GM18505 (cell line): ENCODE measurements around the gene NUP35.
"Not testable (repeated sequence)": the region's sequence is repeated elsewhere in the genome, so short reads cannot be mapped to it uniquely, and the experiment has no call there.

Source experiments
- ATAC-seq: cut with Tn5 transposase; IDR thresholded peaks from one replicate; pipeline ENCODE4 v1.9.1; 2021; ENCODE audit not compliant: unreplicated experiment
- POLR2A ChIP-seq: IDR thresholded peaks from 4 replicates; pipeline ENCODE4 v1.6.1; 2011; ENCODE audit warnings: borderline replicate concordance; ENCODE audit not compliant: insufficient read depth, insufficient read length; ENCODE audit errors: extremely low read depth

The NUP35 gene

DNA sequence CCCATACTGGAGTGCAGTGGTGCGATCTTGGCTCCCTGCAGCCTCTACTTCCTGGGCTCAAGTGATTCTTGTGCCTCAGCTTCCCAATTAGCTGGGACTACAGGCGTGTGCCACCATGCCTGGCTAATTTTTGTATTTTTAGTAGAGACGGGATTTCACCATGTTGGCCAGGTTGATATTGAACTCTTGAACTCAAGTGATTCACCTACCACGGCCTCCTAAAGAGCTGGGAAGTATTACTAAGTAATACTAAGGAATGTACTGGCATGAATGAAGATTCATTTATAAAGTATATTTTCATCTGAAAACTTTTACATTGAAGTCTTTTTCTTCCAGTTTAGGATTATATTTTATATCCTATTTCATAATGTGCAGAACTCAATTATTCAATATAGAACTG, 38.1 kb downstream of the NUP35 start:
- ATAC-seq, result no peak
- TF ChIP-seq POLR2A, result no peak

DNA sequence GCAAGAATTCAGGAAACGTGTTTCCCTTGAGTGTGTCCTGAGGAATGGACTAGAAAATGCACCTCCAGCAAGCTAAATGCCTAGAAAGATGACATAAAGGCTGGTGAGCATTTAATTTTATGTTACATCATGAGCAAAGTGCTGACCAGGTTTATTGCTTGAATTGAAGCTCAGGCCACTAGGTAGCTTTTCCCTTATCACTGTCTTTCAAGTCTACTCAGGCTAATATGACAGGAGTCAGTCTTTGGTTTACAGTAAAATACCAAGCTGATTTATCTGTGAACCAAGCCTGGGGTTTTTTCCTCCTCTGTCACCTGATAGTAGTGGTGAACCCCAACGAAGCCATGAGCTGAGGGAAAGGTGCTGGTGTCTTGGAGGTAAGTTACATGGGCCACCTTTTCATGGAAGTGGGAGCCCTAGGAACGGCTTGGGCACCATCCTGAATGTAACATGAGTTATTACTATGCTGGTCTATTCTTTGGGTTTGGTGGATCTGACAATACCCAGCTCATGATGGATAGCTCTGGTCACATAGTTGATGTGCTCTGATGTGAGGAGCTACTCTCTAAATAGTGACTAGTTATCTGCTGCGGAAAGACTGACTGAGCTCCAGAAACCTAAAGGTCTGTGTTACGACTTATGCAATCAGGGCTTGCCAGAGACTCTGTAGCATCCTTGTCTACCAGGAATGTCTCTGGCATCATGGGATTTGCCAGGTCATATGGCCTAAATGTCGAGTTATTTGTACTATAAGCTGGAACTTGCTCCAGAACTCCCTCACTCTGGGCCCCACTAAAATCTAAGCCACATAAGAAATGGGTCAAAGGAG, 39.8 kb downstream of the NUP35 start:
- TF ChIP-seq POLR2A, result no peak
- ATAC-seq, result no peak

DNA sequence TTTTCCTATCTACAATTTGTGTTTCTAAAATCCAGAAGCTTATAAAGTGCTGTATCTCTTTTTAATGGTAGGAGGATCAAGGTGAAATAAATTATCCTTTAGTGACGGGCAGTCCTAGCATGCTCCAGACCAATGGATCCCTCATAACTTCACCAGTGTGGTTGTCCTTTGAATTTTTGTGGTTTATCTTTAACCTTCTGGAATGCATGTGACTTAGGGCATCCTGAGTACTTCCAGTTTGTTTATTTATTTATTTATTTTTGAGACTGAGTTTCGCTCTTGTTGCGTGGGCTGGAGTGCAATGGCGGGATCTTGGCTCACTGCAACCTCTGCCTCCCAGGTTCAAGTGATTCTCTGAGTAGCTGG, 40.4 kb downstream of the NUP35 start:
- no peak for ATAC-seq
- TF ChIP-seq POLR2A, result no peak

DNA sequence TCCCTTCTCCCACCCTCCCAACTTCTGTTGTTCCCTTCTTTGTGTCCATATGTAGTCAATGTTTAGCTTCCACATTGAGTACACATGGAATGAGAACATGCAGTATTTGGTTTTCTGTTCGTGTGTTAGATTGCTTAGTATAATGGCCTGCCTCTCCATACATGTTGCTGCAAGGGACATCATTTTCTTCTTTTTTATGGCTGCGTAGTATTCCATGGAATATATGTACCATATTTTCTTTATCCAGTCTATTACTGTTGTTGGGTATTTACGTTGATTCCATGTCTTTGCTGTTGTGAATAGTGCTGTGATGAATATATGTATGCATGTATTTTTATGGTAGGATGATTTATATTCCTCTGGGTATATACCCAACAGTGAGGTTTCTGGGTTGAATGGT, 42.0 kb downstream of the NUP35 start:
- no peak for ATAC-seq
- no peak for TF ChIP-seq POLR2A

DNA sequence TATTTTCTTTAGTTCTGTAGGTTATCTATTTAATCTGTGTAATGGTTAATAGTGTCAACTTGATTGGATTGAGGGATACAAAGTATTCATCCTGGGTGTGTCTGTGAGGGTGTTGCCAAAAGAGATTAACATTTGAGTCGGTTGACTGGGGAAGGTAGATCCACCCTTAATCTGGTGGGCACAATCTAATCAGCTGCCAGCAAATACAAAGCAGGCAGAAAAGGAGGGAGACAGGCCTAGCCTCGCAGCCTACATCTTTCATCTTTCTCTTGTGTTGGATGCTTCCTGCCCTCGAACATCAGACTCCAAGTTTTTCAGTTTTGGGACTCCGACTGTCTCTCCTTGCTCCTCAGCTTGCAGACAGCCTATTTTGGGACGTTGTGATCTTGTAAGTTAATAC, 42.7 kb downstream of the NUP35 start:
- not testable (repeated sequence) for ATAC-seq

DNA sequence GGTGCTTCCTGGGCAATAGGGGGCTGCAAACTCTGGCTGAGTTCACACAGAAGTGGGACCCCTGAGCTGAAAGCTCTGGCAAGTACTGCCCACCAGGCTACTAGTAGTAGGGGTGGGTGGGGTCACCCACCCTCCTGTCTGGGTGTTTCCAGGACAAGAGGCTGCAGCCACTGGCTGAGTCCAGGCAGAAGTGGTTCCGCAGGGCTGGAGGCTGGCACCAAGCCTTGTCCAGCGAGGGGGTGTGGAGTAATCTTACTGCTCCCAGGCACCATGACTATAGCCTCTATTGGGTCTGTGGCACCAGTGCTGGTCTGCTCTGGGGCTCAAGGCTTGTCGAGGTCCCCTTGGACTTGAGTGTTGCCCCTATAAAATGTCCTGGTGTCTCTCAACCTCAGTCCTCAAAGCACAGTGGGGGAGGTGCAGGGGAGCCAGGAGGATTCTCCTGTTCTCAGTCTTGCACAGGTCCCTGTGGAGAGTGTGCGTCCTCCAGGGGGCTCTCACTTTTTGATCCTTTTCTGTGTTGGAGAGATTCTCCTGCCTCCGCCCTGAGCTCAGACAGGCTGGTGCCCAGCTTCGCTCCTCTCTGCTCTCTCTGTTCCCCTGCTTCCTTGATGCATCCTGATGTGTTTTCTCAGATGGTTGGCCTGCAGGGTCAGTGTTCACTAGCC, 48.1 kb downstream of the NUP35 start:
- no peak for ATAC-seq
- TF ChIP-seq POLR2A, result no peak

DNA sequence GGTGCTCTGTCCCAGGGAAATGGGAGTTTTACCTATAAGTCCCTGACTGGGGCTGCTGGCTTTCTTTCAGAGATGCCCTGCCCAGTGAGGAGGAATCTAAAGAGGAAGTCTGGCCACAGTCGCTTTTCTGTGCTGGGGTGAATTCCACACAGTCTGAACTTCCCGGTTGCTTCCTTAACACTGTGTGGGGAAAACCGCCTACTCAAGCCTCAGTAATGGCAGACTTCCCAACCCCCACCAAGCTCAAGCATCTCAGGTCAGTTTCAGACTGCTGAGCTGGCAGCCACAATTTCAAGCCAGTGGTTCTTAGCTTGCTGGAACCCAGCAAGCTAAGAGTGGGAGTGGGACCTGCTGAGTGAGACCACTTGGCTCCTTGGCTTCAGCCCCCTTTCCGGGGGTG, 54.9 kb downstream of the NUP35 start:
- ATAC-seq, result no peak
- no peak for TF ChIP-seq POLR2A

DNA sequence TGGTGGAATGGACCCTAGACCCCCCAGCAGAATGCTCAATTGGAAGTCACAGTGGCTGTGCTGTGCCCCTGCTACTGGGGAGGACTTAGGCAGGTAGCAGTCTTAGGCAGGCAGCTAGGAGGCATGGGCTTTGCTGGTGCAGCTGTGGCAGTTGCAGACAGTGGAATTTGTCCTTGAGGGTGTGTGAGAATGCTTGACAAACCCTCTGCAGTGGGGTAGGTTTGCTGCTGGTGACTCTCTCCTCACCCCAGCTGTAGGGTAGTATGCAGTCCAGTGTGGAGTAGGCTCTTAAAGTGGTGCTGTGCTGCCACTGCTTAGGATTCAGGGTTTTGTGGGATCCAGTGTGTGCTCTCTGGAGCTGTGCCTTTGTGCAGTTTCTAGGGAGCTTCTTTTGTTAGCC, 61.3 kb downstream of the NUP35 start:
- TF ChIP-seq POLR2A, result no peak
- ATAC-seq, result no peak

DNA sequence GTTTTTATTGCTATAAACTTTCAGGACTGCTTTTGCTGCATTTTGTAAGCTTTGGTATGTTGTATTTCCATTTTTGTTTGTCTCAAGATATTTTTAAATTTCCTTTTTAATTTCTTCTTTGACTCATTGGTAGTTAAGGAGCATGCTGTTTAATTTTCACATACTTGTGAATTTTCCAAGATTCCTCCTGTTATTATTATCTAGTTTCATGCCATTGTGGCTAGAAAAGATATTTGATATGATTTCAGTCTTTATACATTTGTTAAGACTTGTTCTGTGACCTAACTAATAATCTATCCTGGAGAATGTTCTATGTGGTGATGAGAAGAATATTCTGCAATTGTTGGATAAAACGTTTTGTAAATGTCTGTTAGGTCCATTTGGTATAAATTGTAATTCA, 62.1 kb downstream of the NUP35 start:
- ATAC-seq, result no peak
- no peak for TF ChIP-seq POLR2A

DNA sequence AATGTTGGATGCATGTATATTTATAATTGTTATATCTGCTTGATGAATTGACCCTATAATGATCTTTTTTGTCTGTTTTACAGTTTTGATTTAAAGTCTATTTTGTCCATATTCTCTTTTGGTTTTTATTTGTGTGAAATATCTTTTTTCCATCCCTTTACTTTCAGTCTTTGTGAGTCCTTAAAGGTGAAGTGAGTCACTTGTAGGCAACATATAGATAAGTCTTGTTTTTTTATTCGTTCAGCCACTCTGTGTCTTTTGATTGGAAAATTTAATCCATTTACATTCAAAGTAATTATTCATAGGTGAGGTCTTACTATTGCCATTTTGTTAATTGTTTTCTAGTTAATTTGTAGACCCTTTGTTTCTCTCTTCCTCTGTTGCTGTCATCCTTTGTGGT, 62.5 kb downstream of the NUP35 start:
- no peak for ATAC-seq
- TF ChIP-seq POLR2A, result no peak

DNA sequence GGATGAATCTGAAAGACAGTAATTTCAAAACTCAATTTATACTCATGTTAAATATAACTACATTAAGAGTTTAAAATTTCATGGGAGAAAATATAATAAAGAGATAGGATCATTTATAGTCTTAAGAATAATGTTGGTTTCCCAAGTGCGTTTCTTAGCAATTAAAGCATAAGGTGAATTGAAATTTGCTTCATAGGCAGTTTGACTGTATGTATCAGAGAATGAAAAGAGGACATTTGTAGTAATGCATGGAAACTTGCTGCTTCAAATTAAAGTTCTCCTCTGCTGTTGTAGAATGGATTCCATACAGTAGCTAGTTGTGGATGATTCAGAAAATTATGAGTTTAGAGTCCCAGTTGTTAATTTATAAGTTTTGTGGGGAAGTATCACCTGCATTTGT, 68.1 kb downstream of the NUP35 start:
- ATAC-seq, result no peak
- no peak for TF ChIP-seq POLR2A

DNA sequence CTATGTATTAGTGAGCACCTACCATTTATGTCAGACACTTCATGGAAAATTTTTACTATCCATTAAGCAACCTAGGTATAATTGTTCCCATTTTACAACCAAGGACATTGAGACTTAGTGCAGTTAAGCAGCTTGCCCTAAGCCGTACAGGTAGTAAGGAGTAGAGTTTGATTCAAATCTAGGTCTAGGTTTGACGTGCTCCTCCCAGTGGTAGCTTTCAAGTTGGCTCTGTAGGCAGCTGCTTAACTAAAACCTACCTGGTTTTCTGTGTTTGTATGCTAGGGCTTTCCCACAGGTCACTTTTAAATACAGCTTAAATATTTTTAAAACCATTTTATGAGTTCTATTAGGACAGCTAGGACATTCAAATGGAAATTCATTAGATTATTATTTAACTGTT, 69.7 kb downstream of the NUP35 start:
- no peak for ATAC-seq
- TF ChIP-seq POLR2A, result no peak

DNA sequence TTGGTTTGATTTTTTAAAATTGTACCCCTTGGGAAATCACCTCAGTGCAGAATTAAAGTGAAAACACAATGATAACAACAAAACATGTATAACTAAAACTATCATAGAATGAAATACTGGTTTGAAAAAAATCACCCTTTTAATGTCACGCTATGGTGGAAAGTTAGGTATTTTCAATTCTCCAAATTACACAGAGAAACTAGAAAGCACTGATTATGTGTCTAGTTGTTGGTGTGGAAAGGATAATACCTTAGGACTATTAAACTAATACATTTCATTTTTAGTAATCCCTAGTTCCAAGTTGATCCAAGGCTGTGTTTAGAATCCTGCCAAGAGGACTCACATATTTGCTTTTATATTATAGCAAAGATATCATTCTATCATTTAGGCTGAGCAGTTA, 71.2 kb downstream of the NUP35 start:
- no peak for TF ChIP-seq POLR2A
- no peak for ATAC-seq

DNA sequence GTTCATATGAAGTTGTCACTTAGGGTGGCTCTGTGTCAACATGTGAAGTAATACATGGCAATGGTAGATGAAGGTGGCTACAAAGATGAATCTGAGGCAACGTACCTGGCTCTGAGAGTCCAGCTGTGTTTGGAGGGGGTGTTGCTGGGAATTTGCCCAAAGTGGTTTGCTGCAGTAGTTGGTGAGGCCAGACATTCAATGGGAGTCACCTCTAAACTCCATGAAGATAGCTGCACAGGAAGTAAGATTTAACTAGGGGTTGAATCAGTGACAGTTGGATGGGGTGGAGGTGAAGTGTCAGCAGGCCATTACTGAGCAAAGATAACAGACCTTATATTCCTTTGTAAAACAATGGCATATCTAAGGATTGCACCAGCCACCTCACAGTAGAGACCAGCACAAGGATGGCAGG, 71.8 kb downstream of the NUP35 start:
- TF ChIP-seq POLR2A, result no peak
- no peak for ATAC-seq

DNA sequence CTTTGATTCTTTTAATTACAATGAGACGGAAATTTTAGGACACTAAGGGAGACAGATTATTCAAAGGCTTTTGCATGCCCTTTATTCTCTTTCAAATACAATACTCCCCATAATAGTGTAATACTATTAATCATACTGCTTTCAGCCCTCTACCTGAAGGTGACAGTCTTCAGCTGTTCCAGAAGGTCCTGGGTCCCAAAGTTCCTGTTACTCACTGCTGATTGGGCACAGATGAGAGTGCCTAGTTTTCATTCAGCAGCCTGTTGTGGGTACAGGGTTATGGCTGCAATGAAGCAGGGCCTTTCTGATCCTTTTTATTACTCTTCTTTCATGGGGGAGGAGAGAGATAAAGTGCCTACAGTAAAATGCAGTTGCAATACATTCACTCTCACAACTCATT, 80.2 kb downstream of the NUP35 start:
- no peak for ATAC-seq
- TF ChIP-seq POLR2A, result no peak

DNA sequence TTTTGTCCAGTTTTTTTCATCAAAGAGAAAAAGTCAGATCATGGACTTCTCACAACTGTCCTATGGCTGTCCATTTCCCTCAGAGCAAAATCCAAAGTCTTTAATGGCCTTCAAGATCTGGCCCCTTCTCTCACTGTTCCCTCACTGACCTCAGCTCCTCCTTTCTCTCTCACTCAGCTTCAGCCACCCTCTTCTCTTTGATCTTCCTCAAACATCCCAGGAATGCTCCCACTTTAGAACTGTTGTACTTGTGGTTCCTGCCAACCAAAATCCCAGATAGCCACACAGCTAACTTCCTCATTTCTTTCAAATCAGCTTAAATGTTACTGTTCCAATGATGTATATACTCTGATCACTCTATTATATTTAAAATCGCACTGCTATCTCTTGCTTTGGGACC, 82.9 kb downstream of the NUP35 start:
- ATAC-seq, result no peak
- TF ChIP-seq POLR2A, result no peak
